OCI-LY7 (cell line): ENCODE measurements around the gene CATSPER4. TPM values are rescaled to one million over a fixed set of nuclear protein-coding genes. Genes with fewer than 3 reads are reported as not detected.

Experiments
- BruUV-seq: library from RNA; stranded (reverse); fragments of 400-500 nt; replicated peaks from 2 replicates; lab custom pipeline; 2021; lab: Mats Ljungman, UMichigan
- CTCF ChIA-PET: fragments of 300-600 bp; sonication (Branson Sonifier 250); formaldehyde crosslinking; loops from one replicate; lab custom pipeline; 2022; ENCODE audit warnings: antibody characterized with exemption; ENCODE audit not compliant: unreplicated experiment; lab: Charles Lee
- POLR2A ChIA-PET: fragments of 300-600 bp; sonication (Branson Sonifier 250); formaldehyde crosslinking; loops from one replicate; lab custom pipeline; 2022; ENCODE audit warnings: antibody characterized with exemption; lab: Charles Lee
- DNase-seq: peaks from one replicate; pipeline ENCODE4 v3.0.0-alpha.2; 2015; ENCODE audit warnings: low spot score
- H2AFZ ChIP-seq: fragments of 200-600 bp; sonication (generic), shearing (Covaris generic); 2 replicates; pipeline ENCODE4 v1.6.1; 2014; ENCODE audit warnings: mild to moderate bottlenecking, antibody characterized with exemption, low read length, moderate library complexity
- H3K27ac ChIP-seq: fragments of 200-600 bp; sonication (generic); 2 replicates; pipeline ENCODE4 v1.5.1; 2014; ENCODE audit warnings: mixed run types, low read depth, mild to moderate bottlenecking, moderate library complexity, low read length, inconsistent platforms; ENCODE audit not compliant: poor library complexity, severe bottlenecking
- H3K36me3 ChIP-seq: fragments of 200-600 bp; sonication (generic); 2 replicates; pipeline ENCODE4 v1.6.1; 2014; ENCODE audit warnings: mild to moderate bottlenecking, antibody characterized with exemption, low read length, moderate library complexity, mixed read lengths; ENCODE audit not compliant: insufficient read depth
- H3K4me1 ChIP-seq: fragments of 200-600 bp; sonication (generic); 2 replicates; pipeline ENCODE4 v1.5.1; 2014; ENCODE audit warnings: mild to moderate bottlenecking, low read length; ENCODE audit not compliant: insufficient read depth, poor library complexity, severe bottlenecking
- H3K4me2 ChIP-seq: fragments of 200-600 bp; sonication (generic); 2 replicates; pipeline ENCODE4 v1.6.1; 2014; ENCODE audit warnings: mild to moderate bottlenecking, low read length
- H3K4me3 ChIP-seq: fragments of 200-600 bp; sonication (generic); 2 replicates; pipeline ENCODE4 v1.5.1; 2014; ENCODE audit warnings: mild to moderate bottlenecking, low read depth, low read length; ENCODE audit not compliant: poor library complexity, severe bottlenecking
- H3K79me2 ChIP-seq: fragments of 200-600 bp; sonication (generic); 2 replicates; pipeline ENCODE4 v1.6.1; 2016; ENCODE audit warnings: low read depth, mild to moderate bottlenecking, low read length, moderate library complexity, mixed read lengths; ENCODE audit not compliant: insufficient read depth
- H3K9me2 ChIP-seq: fragments of 200-600 bp; sonication (generic); 2 replicates; pipeline ENCODE4 v1.6.1; 2016; ENCODE audit warnings: mild to moderate bottlenecking, low read length, mixed read lengths; ENCODE audit not compliant: insufficient read depth
- H3K9me3 ChIP-seq: fragments of 200-600 bp; sonication (generic); 2 replicates; pipeline ENCODE4 v1.6.1; 2014; ENCODE audit warnings: mild to moderate bottlenecking, mixed run types, low read length, mixed read lengths
- H4K20me1 ChIP-seq: fragments of 200-600 bp; sonication (generic); 2 replicates; pipeline ENCODE4 v1.6.1; 2014; ENCODE audit warnings: mild to moderate bottlenecking, antibody characterized with exemption, low read length, moderate library complexity, mixed read lengths; ENCODE audit not compliant: insufficient read depth
- EZH2phosphoT487 ChIP-seq: fragments of 200-600 bp; sonication (generic); IDR thresholded peaks from 2 replicates; pipeline ENCODE4 v1.6.1; 2018; ENCODE audit warnings: low read depth, borderline replicate concordance, mild to moderate bottlenecking, mixed run types, antibody characterized with exemption, low read length, moderate library complexity, mixed read lengths
- intact Hi-C: fragments of 100-400 bp; cut with micrococcal nuclease; formaldehyde crosslinking; loops from one replicate; pipeline ENCODE4 v1.10.0; 2022; ENCODE audit not compliant: unreplicated experiment
- total RNA-seq, 2 experiments: library from RNA; depleted of rRNA in 1 of 2; stranded (reverse); fragments of >200 nt in 1 of 2; shearing (Covaris generic) in 1 of 2; gene quantifications; 2 replicates each; pipeline ENCODE4 v1.2.3, GENCODE V29; 2014 to 2022
- TF ChIP-seq, protein P1 (sequence below): fragments of 200-600 bp; sonication (generic); conservative IDR thresholded peaks from 2 replicates; pipeline ENCODE4 v1.5.1; 2014; ENCODE audit warnings: mild to moderate bottlenecking, antibody characterized with exemption, low read length, moderate library complexity, mixed read lengths

CATSPER4 gene
- total RNA-seq, 2 experiments from 2014 or later = not detected

DNA sequence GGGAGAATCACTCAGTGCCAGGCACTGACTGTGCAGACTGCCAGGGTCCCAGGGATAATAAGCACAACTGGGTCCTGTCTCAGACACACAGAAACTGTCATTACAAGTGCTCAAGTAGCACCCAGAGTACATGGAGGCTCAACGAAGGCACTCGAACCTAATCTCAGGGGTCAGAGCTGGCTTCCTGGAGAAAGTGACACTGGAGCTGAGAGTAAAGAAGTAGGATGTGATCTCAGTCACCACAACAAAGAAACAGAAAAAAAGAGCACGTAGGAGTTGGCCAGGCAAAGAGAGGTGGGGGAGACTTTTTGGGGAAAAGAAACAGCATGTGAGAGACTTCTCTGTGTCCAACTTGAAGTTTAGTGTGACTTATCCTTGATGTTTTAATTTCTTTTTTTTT lies 1.3 kb downstream of the CATSPER4 start:
- Histone ChIP-seq H3K4me3 (no peak overlapping the region), H3K27ac (no peak overlapping the region), H4K20me1 (no peaks in the 10 kb centered on the region), H3K4me2 (no peak overlapping the region), H3K9me2 (no peaks in the 10 kb centered on the region), H3K9me3 (no peaks in the 10 kb centered on the region), H3K79me2 (no peaks in the 10 kb centered on the region), H2AFZ (no peak overlapping the region), H3K4me1 (no peaks in the 10 kb centered on the region), H3K36me3 (no peaks in the 10 kb centered on the region)
- ChIA-PET CTCF (no interaction called here), POLR2A (no interaction called here)
- TF ChIP-seq, protein P1, sequence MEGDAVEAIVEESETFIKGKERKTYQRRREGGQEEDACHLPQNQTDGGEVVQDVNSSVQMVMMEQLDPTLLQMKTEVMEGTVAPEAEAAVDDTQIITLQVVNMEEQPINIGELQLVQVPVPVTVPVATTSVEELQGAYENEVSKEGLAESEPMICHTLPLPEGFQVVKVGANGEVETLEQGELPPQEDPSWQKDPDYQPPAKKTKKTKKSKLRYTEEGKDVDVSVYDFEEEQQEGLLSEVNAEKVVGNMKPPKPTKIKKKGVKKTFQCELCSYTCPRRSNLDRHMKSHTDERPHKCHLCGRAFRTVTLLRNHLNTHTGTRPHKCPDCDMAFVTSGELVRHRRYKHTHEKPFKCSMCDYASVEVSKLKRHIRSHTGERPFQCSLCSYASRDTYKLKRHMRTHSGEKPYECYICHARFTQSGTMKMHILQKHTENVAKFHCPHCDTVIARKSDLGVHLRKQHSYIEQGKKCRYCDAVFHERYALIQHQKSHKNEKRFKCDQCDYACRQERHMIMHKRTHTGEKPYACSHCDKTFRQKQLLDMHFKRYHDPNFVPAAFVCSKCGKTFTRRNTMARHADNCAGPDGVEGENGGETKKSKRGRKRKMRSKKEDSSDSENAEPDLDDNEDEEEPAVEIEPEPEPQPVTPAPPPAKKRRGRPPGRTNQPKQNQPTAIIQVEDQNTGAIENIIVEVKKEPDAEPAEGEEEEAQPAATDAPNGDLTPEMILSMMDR = no peak
- no peak for TF ChIP-seq EZH2phosphoT487
- intact Hi-C loops = no loop called here
- BruUV-seq = no TSS peak
- no peak for DNase-seq

GRCh38 chr1:26195805-26196204 lies 5.4 kb downstream of the CATSPER4 start:
- H3K9me3 ChIP-seq = no peaks in the 10 kb centered on the region
- no peaks in the 10 kb centered on the region for H3K9me2 ChIP-seq
- ChIA-PET POLR2A (interaction anchor here (0.7 kb wide), 1 partner anchor 270 kb away, joined by 4 read pairs; no protein-coding TSS in a partner anchor), CTCF (no interaction called here)
- no TSS peak for BruUV-seq
- no peak overlapping the region for H3K4me3 ChIP-seq
- DNase-seq = no peak
- H3K4me2 ChIP-seq = no peak overlapping the region
- no peak overlapping the region for H3K27ac ChIP-seq
- no peak overlapping the region for H2AFZ ChIP-seq
- H4K20me1 ChIP-seq = no peaks in the 10 kb centered on the region
- intact Hi-C loops = no loop called here
- no peaks in the 10 kb centered on the region for H3K79me2 ChIP-seq
- no peaks in the 10 kb centered on the region for H3K36me3 ChIP-seq
- no peaks in the 10 kb centered on the region for H3K4me1 ChIP-seq
- TF ChIP-seq EZH2phosphoT487 = no peak
- TF ChIP-seq, protein P1 = no peak

DNA sequence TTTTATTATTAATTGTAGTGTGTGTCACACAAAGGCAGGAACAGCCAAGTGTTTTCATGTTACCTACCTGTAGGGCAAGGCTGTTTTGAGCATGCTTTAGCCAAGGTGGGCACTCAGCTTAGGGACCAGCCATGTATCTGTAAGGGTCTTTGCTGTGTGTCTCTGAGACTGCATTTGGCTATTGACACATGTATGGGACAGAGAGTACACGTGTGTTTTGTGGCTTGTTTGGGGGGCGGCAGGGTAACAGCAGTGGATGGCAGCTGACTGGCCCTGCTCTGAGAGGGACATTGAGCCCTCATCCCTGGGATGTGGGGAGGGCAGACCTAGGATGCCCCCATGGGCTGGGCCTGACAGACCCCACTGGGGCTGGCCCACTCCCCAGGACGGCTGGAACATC lies 6.9 kb downstream of the CATSPER4 start:
- ChIA-PET CTCF (interaction anchor here (0.6 kb wide), 1 partner anchor 38 kb away, joined by 7 read pairs; no protein-coding TSS in a partner anchor), POLR2A (interaction anchor here (0.5 kb wide), 1 partner anchor 193 kb away, joined by 3 read pairs; no protein-coding TSS in a partner anchor)
- Histone ChIP-seq H3K79me2 (no peaks in the 10 kb centered on the region), H3K36me3 (no peaks in the 10 kb centered on the region), H4K20me1 (no peaks in the 10 kb centered on the region), H3K27ac (no peak overlapping the region), H3K4me1 (no peaks in the 10 kb centered on the region), H3K4me3 (no peak overlapping the region), H3K9me2 (no peaks in the 10 kb centered on the region), H2AFZ (no peak overlapping the region), H3K4me2 (no peak overlapping the region), H3K9me3 (no peaks in the 10 kb centered on the region)
- TF ChIP-seq EZH2phosphoT487 = no peak
- TF ChIP-seq, protein P1 = no peak
- no peak for DNase-seq
- intact Hi-C loops = no loop called here
- no TSS peak for BruUV-seq
